ENCODE data around the gene ABHD13. TPM values are rescaled to one million over a fixed set of nuclear protein-coding genes. Genes with fewer than 3 reads are reported as not detected.
"Not testable (repeated sequence)": the region's sequence is repeated elsewhere in the genome, so short reads cannot be mapped to it uniquely, and the experiment has no call there.

ABHD13 gene
- total RNA-seq, 1 experiment from 2014 or later, result 10.3 TPM

DNA sequence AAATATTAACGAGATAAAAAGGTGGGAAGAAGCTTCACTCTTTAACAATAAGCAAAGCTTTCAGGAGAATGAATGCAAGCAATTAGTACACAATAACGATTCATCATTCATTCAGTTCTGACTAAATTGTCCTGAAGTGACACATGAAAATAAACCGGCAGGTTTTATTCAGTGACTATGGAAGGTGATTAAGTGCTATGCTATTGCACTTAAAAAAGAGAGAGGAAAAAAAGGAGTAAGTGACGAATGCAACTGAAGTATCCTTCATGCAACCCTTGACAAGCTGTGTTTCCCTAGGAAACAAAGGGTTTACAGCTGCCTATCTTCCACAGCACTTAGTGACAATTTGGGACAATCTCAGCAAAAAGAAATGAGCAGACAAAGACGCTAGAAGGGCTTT is 4.2 kb upstream of the ABHD13 start:
- no peak for TF ChIP-seq EZH2 (IDR thresholded peaks at IDR 0.05; ENCODE audit: borderline replicate concordance, low read depth, low read length, poor library complexity, severe bottlenecking)
- TF ChIP-seq, protein P1, sequence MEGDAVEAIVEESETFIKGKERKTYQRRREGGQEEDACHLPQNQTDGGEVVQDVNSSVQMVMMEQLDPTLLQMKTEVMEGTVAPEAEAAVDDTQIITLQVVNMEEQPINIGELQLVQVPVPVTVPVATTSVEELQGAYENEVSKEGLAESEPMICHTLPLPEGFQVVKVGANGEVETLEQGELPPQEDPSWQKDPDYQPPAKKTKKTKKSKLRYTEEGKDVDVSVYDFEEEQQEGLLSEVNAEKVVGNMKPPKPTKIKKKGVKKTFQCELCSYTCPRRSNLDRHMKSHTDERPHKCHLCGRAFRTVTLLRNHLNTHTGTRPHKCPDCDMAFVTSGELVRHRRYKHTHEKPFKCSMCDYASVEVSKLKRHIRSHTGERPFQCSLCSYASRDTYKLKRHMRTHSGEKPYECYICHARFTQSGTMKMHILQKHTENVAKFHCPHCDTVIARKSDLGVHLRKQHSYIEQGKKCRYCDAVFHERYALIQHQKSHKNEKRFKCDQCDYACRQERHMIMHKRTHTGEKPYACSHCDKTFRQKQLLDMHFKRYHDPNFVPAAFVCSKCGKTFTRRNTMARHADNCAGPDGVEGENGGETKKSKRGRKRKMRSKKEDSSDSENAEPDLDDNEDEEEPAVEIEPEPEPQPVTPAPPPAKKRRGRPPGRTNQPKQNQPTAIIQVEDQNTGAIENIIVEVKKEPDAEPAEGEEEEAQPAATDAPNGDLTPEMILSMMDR (conservative IDR thresholded peaks at IDR 0.05; ENCODE audit: low read depth, low read length), result no peak
- POLR2A ChIA-PET (ENCODE audit: low non-redundant PET), result no interaction called here
- Histone ChIP-seq H3K36me3 (ENCODE audit: insufficient read depth, low read length, poor library complexity, severe bottlenecking) (peaks cover 4% of the 10 kb centered on the region), H3K9me3 (ENCODE audit: low read depth, low read length, poor library complexity, severe bottlenecking) (no peaks in the 10 kb centered on the region), H3K27ac (ENCODE audit: low read depth, low read length, poor library complexity, severe bottlenecking) (no peak overlapping the region), H3K4me3 (ENCODE audit: low read depth, low read length, poor library complexity, severe bottlenecking) (peak overlapping the region; percentile 38), H3K27me3 (replicated peaks; ENCODE audit: insufficient read depth, low read depth, low read length, poor library complexity) (no peaks in the 10 kb centered on the region), H3K4me1 (ENCODE audit: insufficient read depth, low read length, poor library complexity, severe bottlenecking) (peaks cover 7% of the 10 kb centered on the region)
- intact Hi-C loops (cut with micrococcal nuclease; ENCODE audit: unreplicated experiment), result no loop called here
- no peak for DNase-seq (ENCODE audit: low spot score)
- CTCF ChIA-PET, result no interaction called here
- no TSS peak for BruUV-seq (replicated peaks)

- no TSS peak for BruUV-seq (replicated peaks)
- Histone ChIP-seq H3K4me1 (ENCODE audit: insufficient read depth, low read length, poor library complexity, severe bottlenecking) (peaks cover 12% of the 10 kb centered on the region), H3K27ac (ENCODE audit: low read depth, low read length, poor library complexity, severe bottlenecking) (no peak overlapping the region), H3K27me3 (replicated peaks; ENCODE audit: insufficient read depth, low read depth, low read length, poor library complexity) (no peaks in the 10 kb centered on the region), H3K36me3 (ENCODE audit: insufficient read depth, low read length, poor library complexity, severe bottlenecking) (peaks cover 4% of the 10 kb centered on the region), H3K9me3 (ENCODE audit: low read depth, low read length, poor library complexity, severe bottlenecking) (no peaks in the 10 kb centered on the region), H3K4me3 (ENCODE audit: low read depth, low read length, poor library complexity, severe bottlenecking) (peak overlapping the region; percentile 38)
- ChIA-PET POLR2A (ENCODE audit: low non-redundant PET) (interaction anchor here (0.6 kb wide), 1 partner anchor 44 kb away, joined by 3 read pairs; no protein-coding TSS in a partner anchor), CTCF (no interaction called here)
- TF ChIP-seq, protein P1 (conservative IDR thresholded peaks at IDR 0.05; ENCODE audit: low read depth, low read length), result no peak
- TF ChIP-seq EZH2 (IDR thresholded peaks at IDR 0.05; ENCODE audit: borderline replicate concordance, low read depth, low read length, poor library complexity, severe bottlenecking), result no peak
- intact Hi-C loops (cut with micrococcal nuclease; ENCODE audit: unreplicated experiment), result no loop called here
- no peak for DNase-seq (ENCODE audit: low spot score)
Observed at GRCh38 chr13:108214441-108215271, 3.5 kb upstream of the ABHD13 start.

GRCh38 chr13:108215436-108215835 is 2.8 kb upstream of the ABHD13 start, which contains the start of gene LIG4:
Gene LIG4, minus strand, starts transcription at chr13:108215536. Its CDS starts 4,268 bp downstream, at chr13:108211268.
- H3K27me3 ChIP-seq (replicated peaks; ENCODE audit: insufficient read depth, low read depth, low read length, poor library complexity), result no peaks in the 10 kb centered on the region
- peaks cover 18% of the 10 kb centered on the region for H3K4me1 ChIP-seq (ENCODE audit: insufficient read depth, low read length, poor library complexity, severe bottlenecking)
- peak; percentile 97 for DNase-seq (ENCODE audit: low spot score)
- CTCF ChIA-PET, result no interaction called here
- BruUV-seq (replicated peaks), result no TSS peak
- intact Hi-C loops (cut with micrococcal nuclease; ENCODE audit: unreplicated experiment), result no loop called here
- H3K4me3 ChIP-seq (ENCODE audit: low read depth, low read length, poor library complexity, severe bottlenecking), result peak within 1 kb of the TSS; percentile 38
- TF ChIP-seq EZH2 (IDR thresholded peaks at IDR 0.05; ENCODE audit: borderline replicate concordance, low read depth, low read length, poor library complexity, severe bottlenecking), result no peak
- TF ChIP-seq, protein P1 (conservative IDR thresholded peaks at IDR 0.05; ENCODE audit: low read depth, low read length), result no peak
- no peaks in the 10 kb centered on the region for H3K9me3 ChIP-seq (ENCODE audit: low read depth, low read length, poor library complexity, severe bottlenecking)
- H3K36me3 ChIP-seq (ENCODE audit: insufficient read depth, low read length, poor library complexity, severe bottlenecking), result peaks cover 2% of the 10 kb centered on the region
- peak within 1 kb of the TSS; percentile 32 for H3K27ac ChIP-seq (ENCODE audit: low read depth, low read length, poor library complexity, severe bottlenecking)
- POLR2A ChIA-PET (ENCODE audit: low non-redundant PET), result interaction anchor here (0.6 kb wide), 1 partner anchor 45 kb away, joined by 3 read pairs; no protein-coding TSS in a partner anchor

DNA sequence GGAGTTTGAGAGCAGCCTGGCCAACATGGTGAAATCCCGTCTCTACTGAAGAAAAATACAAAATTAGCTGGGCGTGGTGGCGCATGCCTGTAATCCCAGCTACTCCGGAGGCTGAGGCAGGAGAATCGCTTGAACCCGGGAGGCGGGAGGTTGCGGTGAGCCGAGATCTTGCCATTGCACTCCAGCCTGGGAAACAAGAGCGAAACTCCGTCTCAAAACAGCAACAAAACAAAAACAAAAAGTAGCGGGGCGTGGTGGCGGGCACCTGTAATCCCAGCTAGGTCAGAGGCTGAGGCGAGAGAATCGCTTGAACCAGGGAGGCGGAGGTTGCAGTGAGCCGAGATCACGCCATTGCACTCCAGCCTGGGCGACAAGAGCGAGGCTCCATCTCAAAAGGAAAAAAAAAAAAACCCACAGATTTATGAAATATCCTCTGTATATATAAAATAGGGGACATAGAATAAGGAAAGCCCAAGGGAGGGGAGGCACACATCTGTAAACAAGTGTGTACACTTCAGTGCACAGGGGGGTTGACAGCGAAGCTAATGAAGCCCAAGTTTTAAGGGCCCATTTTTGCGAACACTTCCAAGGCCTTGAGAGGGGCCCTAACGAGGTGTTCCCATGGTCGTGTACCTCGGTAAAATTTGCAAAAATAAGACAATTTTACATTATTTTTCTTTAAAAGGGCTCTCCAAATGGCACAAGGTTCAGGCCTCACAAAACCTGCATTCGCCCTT is 717 bp upstream of the ABHD13 start:
- H3K9me3 ChIP-seq (ENCODE audit: low read depth, low read length, poor library complexity, severe bottlenecking); CTCF ChIA-PET; POLR2A ChIA-PET (ENCODE audit: low non-redundant PET); intact Hi-C loops (cut with micrococcal nuclease; ENCODE audit: unreplicated experiment); DNase-seq (ENCODE audit: low spot score); H3K36me3 ChIP-seq (ENCODE audit: insufficient read depth, low read length, poor library complexity, severe bottlenecking); H3K27me3 ChIP-seq (replicated peaks; ENCODE audit: insufficient read depth, low read depth, low read length, poor library complexity): not testable (repeated sequence)
- Histone ChIP-seq H3K4me3 (ENCODE audit: low read depth, low read length, poor library complexity, severe bottlenecking) (peak overlapping the region; percentile 93), H3K27ac (ENCODE audit: low read depth, low read length, poor library complexity, severe bottlenecking) (peak overlapping the region; percentile 94), H3K4me1 (ENCODE audit: insufficient read depth, low read length, poor library complexity, severe bottlenecking) (peaks cover 25% of the 10 kb centered on the region)
- TSS peak; percentile 89 for BruUV-seq (replicated peaks)

All from A673 (cell line).